Esophagus squamous epithelium (tissue), 5 donors: ENCODE data around the gene TANGO2. TPM values are rescaled to one million over a fixed set of nuclear protein-coding genes. Genes with fewer than 3 reads are reported as not detected.

Experiments used
- DNase-seq: peaks from one replicate; lab custom pipeline; 2025; lab: John Stamatoyannopoulos, UW
- H3K27ac ChIP-seq, 4 donors: fragments of 200-600 bp; sonication (generic); one replicate each; pipeline ENCODE4 v1.5.1; 2016 to 2019; ENCODE audit warnings: mild to moderate bottlenecking in 1 of 4
- H3K27me3 ChIP-seq, 4 donors: fragments of 200-600 bp; sonication (generic); 1 replicate in 3 of 4; 2 replicates in 1 of 4; pipeline versions ENCODE4 v1.5.1 to v1.6.0; 2017 to 2021; ENCODE audit warnings: antibody characterized with exemption in 1 of 4
- H3K36me3 ChIP-seq, 3 donors: fragments of 200-600 bp; sonication (generic); one replicate each; pipeline ENCODE4 v1.5.1; 2016 to 2019
- H3K4me1 ChIP-seq, 3 donors: fragments of 200-600 bp; sonication (generic); one replicate each; pipeline ENCODE4 v1.5.1; 2017 to 2019
- H3K4me3 ChIP-seq, 4 donors: fragments of 200-600 bp; sonication (generic); 1 replicate in 3 of 4; 2 replicates in 1 of 4; pipeline ENCODE4 v1.5.1; 2016 to 2019; ENCODE audit warnings: mild to moderate bottlenecking in 2 of 4, moderate library complexity in 1 of 4
- H3K9me3 ChIP-seq, 3 donors: fragments of 200-600 bp; sonication (generic); one replicate each; pipeline ENCODE4 v1.5.1; 2016 to 2019
- POLR2A ChIP-seq, 4 donors: fragments of 450-650 bp; IDR thresholded peaks; one replicate each; pipeline ENCODE4 v1.6.1; 2017; ENCODE audit warnings: antibody characterized with exemption in 4 of 4, mild to moderate bottlenecking in 4 of 4, moderate library complexity in 3 of 4
- WGBS, 2 donors: methylation state at CpG; one replicate each; pipeline ENCODE4 v1.1.5; 2018; 5-methylcytosine and 5-hydroxymethylcytosine counted together
- intact Hi-C: fragments of 100-400 bp; cut with DNase I; formaldehyde crosslinking; loops from one replicate; pipeline ENCODE4 v1.15.0; 2022
- total RNA-seq, 4 donors: library from RNA; depleted of rRNA; stranded (reverse); fragments of >200 nt; gene quantifications; one replicate each; pipeline ENCODE4 v1.1.0, GENCODE V29; 2016
- TF ChIP-seq, protein P1 (sequence below), 6 experiments: fragments of 450-650 bp in 4 of 6; fragments of 200-600 bp in 2 of 6; sonication (generic) in 2 of 6; IDR thresholded peaks; one replicate each; pipeline ENCODE4 v1.5.1; 2016 to 2019; ENCODE audit warnings: antibody characterized with exemption in 6 of 6, mild to moderate bottlenecking in 4 of 6, moderate library complexity in 4 of 6
- donor health status: DM: yes; HTN: yes; CAD: no.

TANGO2 gene
- total RNA-seq, 4 donors from 2014 or later = 14.0 to 28.2 (median 17.6) TPM

DNA sequence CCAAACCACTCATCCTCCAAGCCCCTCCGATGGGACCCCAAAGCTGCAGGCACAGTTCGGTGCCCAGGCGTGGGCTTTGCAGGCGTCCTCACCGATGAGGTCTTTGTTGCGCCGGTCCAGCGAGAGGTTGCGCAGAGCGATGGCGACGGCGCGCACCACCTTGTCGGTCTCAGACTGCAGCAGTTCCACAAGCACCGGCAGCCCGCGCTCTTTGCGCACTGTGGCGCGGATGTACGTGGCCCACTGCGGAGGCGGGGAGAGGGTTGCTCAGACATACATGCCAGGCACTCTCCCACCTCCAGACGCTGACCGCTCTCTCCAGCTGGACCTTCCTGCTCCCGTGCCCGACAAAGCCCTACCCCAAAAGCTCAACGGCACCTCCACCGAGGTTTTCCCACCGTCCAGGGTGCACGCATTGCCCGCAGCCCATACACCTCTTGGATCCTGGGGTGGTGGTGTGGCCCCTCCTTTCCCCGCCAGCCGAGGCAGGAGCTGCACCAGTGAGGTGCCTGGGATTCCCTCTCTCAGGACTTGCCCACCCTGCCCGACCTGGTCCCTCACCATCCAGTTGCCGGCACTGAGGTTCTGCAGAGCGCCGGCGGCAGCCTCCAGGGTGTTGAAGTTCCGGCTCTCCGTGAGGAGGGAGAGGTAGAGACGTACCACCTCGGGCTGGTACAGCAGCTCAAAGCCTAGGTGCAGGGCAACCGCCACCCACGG, 47.2 kb upstream of the TANGO2 start:
- Histone ChIP-seq H3K36me3 (peaks cover 0 to 53% (median 0%) of the 10 kb centered on the region in 3 donors), H3K4me1 (peaks cover 0 to 44% (median 3%) of the 10 kb centered on the region in 3 donors), H3K4me3 (no peak overlapping the region), H3K27ac (no peak overlapping the region), H3K9me3 (no peaks in the 10 kb centered on the region), H3K27me3 (no peaks in the 10 kb centered on the region)
- intact Hi-C loops = loop anchor here (10.0 kb wide), 1 partner anchor 141 kb away; the partner anchor contains the start of genes RANBP1 and TRMT2A
- TF ChIP-seq, protein P1, sequence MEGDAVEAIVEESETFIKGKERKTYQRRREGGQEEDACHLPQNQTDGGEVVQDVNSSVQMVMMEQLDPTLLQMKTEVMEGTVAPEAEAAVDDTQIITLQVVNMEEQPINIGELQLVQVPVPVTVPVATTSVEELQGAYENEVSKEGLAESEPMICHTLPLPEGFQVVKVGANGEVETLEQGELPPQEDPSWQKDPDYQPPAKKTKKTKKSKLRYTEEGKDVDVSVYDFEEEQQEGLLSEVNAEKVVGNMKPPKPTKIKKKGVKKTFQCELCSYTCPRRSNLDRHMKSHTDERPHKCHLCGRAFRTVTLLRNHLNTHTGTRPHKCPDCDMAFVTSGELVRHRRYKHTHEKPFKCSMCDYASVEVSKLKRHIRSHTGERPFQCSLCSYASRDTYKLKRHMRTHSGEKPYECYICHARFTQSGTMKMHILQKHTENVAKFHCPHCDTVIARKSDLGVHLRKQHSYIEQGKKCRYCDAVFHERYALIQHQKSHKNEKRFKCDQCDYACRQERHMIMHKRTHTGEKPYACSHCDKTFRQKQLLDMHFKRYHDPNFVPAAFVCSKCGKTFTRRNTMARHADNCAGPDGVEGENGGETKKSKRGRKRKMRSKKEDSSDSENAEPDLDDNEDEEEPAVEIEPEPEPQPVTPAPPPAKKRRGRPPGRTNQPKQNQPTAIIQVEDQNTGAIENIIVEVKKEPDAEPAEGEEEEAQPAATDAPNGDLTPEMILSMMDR (IDR thresholded peaks at IDR 0.05) = no peak
- no peak for TF ChIP-seq POLR2A (IDR thresholded peaks at IDR 0.05)
- 94 to 100% methylated on average over 4 to 13 of the region's 46 CpGs for WGBS, 2 donors
- no peak for DNase-seq

DNA sequence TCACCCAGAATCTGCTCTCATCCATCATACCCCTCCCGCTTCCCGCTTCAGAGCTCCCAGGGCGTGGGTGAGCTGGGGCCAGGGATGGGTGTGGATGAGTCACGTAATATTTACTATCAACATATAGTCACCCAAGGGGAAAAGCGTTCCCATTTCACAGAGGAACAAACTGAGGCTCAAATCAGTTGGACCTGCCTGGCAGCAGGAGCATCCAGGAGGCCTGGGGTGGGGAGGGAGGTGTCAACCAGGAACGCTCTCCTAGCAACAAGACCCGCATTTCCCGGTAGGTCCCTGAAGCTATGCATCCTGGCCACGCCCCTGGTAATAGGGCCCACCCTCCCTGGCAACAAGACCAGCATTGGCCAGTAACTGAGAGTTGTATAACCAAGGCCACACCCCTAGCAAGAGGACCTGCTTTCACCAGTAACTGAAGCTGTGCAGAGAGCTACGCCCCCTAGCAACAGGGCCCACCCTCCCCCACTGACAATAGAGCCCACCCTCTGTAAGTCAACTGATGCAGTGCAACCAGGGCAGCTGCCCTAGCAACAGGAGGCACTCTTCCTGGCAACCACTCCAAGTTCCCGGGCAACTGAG, 46.5 kb upstream of the TANGO2 start:
- no peak for DNase-seq
- H3K27ac ChIP-seq = no peak overlapping the region
- WGBS, 2 donors = 40 to 59% methylated on average over 1 to 2 of the region's 11 CpGs
- H3K9me3 ChIP-seq = no peaks in the 10 kb centered on the region
- peaks cover 0 to 53% (median 0%) of the 10 kb centered on the region in 3 donors for H3K36me3 ChIP-seq
- intact Hi-C loops = loop anchor here (10.0 kb wide), 1 partner anchor 140 kb away; the partner anchor contains the start of genes RANBP1 and TRMT2A
- H3K4me3 ChIP-seq = no peak overlapping the region
- H3K27me3 ChIP-seq = no peaks in the 10 kb centered on the region
- peaks cover 0 to 44% (median 3%) of the 10 kb centered on the region in 3 donors for H3K4me1 ChIP-seq
- TF ChIP-seq, protein P1 (IDR thresholded peaks at IDR 0.05) = no peak
- no peak for TF ChIP-seq POLR2A (IDR thresholded peaks at IDR 0.05)

DNA sequence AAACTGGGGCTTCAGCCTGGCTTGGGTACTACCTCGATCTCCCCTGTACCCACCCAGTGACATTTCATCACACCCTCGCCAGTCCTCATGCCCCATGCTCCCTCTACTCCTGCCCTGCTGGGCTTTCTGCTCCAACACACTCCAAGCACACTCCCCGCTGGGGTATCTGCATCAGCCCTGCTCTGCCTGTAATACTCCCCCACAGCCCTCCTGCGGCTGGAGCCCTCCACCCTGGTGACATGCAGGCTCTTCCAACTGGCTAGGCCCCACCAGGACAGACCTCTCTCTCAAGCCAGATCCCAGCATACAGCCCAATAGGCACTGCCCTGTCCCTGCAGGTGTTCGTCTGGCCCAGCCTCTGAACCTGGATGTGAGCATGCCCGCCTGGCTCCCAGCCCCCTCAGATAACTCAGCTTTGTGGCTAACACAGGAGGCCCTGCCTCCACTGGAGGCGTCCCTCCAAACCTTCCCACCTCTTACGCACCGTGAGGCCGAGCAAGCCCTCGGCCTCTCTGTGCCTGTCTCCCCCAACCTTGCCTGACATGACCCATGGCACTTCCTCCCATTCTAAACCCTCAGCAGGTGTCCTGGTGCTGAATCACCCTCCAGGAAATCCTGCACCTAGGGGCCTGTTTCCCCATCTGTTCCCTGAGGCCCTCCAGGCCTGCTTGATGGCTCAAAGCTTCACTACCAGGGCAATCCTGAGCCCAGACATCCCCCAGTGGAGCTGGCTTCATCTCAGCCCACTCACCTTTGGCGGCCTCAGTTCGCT, 45.8 kb upstream of the TANGO2 start:
- H3K36me3 ChIP-seq = peaks cover 0 to 53% (median 0%) of the 10 kb centered on the region in 3 donors
- whole genome bisulfite sequencing, 2 donors = 69 to 70% methylated on average over 11 to 12 of the region's 13 CpGs
- no peak for DNase-seq
- no peak overlapping the region for H3K27ac ChIP-seq
- no peaks in the 10 kb centered on the region for H3K27me3 ChIP-seq
- intact Hi-C loops = loop anchor here (10.0 kb wide), 1 partner anchor 140 kb away; the partner anchor contains the start of genes RANBP1 and TRMT2A
- peaks cover 0 to 42% (median 3%) of the 10 kb centered on the region in 3 donors for H3K4me1 ChIP-seq
- no peaks in the 10 kb centered on the region for H3K9me3 ChIP-seq
- no peak overlapping the region for H3K4me3 ChIP-seq
- TF ChIP-seq, protein P1 (IDR thresholded peaks at IDR 0.05) = no peak
- no peak for TF ChIP-seq POLR2A (IDR thresholded peaks at IDR 0.05)

DNA sequence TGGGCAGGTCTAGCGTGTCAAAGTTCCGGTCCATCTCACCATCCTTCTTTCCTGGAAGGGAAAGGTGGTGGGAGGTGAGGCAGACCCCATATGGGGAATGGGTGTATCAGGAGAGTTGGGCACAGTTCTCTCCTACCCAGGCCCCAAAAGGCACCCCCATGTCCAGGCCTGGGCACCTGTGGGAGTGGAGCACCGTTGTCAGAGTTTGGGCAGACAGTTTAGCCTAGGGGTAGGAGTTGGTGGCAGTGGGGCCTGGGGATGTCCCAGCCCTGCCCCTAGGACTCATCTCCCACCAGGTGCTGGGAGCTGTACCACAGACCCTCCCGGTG, 45.2 kb upstream of the TANGO2 start:
- Histone ChIP-seq H3K9me3 (no peaks in the 10 kb centered on the region), H3K4me1 (peaks cover 0 to 37% (median 2%) of the 10 kb centered on the region in 3 donors), H3K27me3 (no peaks in the 10 kb centered on the region), H3K4me3 (no peak overlapping the region), H3K36me3 (peaks cover 0 to 55% (median 0%) of the 10 kb centered on the region in 3 donors), H3K27ac (no peak overlapping the region)
- no peak for DNase-seq
- intact Hi-C loops = loop anchor here (10.0 kb wide), 1 partner anchor 139 kb away; the partner anchor contains the start of genes RANBP1 and TRMT2A
- no peak for TF ChIP-seq POLR2A (IDR thresholded peaks at IDR 0.05)
- TF ChIP-seq, protein P1 (IDR thresholded peaks at IDR 0.05) = no peak
- 63 to 75% methylated on average over 1 to 2 of the region's 4 CpGs for WGBS, 2 donors
